ENCODE measurements around the gene STH. TPM values are rescaled to one million over a fixed set of nuclear protein-coding genes. Genes with fewer than 3 reads are reported as not detected.
A peak's percentile ranks its signal among the peaks of the same experiment; 100 is the strongest.

The STH gene
- total RNA-seq, 1 donor from 2014 or later: not detected

- no peak overlapping the region for H3K27ac Mint-ChIP-seq (ENCODE audit: unreplicated experiment)
- H3K4me3 Mint-ChIP-seq (ENCODE audit: unreplicated experiment): no peak overlapping the region
- peaks cover under 1% of the 10 kb centered on the region for H3K9me3 Mint-ChIP-seq (ENCODE audit: low read depth)
- peaks cover 27% of the 10 kb centered on the region for H3K27me3 Mint-ChIP-seq (ENCODE audit: low read depth)
- peak; percentile 5 for DNase-seq (ENCODE audit: low spot score)
- H3K36me3 Mint-ChIP-seq (ENCODE audit: low read depth): peaks cover 7% of the 10 kb centered on the region
- no peak for TF ChIP-seq CTCF (IDR thresholded peaks at IDR 0.05)
- H3K4me1 Mint-ChIP-seq (ENCODE audit: low read depth): no peaks in the 10 kb centered on the region
Measured at GRCh38 chr17:45967378-45967777, 31.7 kb upstream of the STH start.

- Mint-ChIP-seq H3K4me1 (ENCODE audit: low read depth) (no peaks in the 10 kb centered on the region), H3K4me3 (ENCODE audit: unreplicated experiment) (no peak overlapping the region), H3K9me3 (ENCODE audit: low read depth) (peaks cover 3% of the 10 kb centered on the region), H3K36me3 (ENCODE audit: low read depth) (peaks cover 9% of the 10 kb centered on the region), H3K27me3 (ENCODE audit: low read depth) (peaks cover 27% of the 10 kb centered on the region), H3K27ac (ENCODE audit: unreplicated experiment) (no peak overlapping the region)
- no peak for TF ChIP-seq CTCF (IDR thresholded peaks at IDR 0.05)
- no peak for DNase-seq (ENCODE audit: low spot score)
Measured at GRCh38 chr17:45968732-45969131, 30.3 kb upstream of the STH start.

GRCh38 chr17:45969726-45970125 lies 29.3 kb upstream of the STH start:
- Mint-ChIP-seq H3K27ac (ENCODE audit: unreplicated experiment) (no peak overlapping the region), H3K27me3 (ENCODE audit: low read depth) (peaks cover 27% of the 10 kb centered on the region), H3K4me1 (ENCODE audit: low read depth) (no peaks in the 10 kb centered on the region), H3K9me3 (ENCODE audit: low read depth) (peaks cover 3% of the 10 kb centered on the region), H3K36me3 (ENCODE audit: low read depth) (peaks cover 9% of the 10 kb centered on the region), H3K4me3 (ENCODE audit: unreplicated experiment) (no peak overlapping the region)
- no peak for TF ChIP-seq CTCF (IDR thresholded peaks at IDR 0.05)
- DNase-seq (ENCODE audit: low spot score): no peak

GRCh38 chr17:45970659-45971058 lies 28.4 kb upstream of the STH start:
- DNase-seq (ENCODE audit: low spot score): peak; percentile 40
- H3K9me3 Mint-ChIP-seq (ENCODE audit: low read depth): peaks cover 3% of the 10 kb centered on the region

GRCh38 chr17:45971698-45972141 lies 27.3 kb upstream of the STH start:
- Mint-ChIP-seq H3K27ac (ENCODE audit: unreplicated experiment) (no peak overlapping the region), H3K27me3 (ENCODE audit: low read depth) (peaks cover 19% of the 10 kb centered on the region), H3K36me3 (ENCODE audit: low read depth) (peaks cover 9% of the 10 kb centered on the region), H3K9me3 (ENCODE audit: low read depth) (peaks cover 3% of the 10 kb centered on the region), H3K4me3 (ENCODE audit: unreplicated experiment) (no peak overlapping the region), H3K4me1 (ENCODE audit: low read depth) (no peaks in the 10 kb centered on the region)
- DNase-seq (ENCODE audit: low spot score): peak; percentile 47
- TF ChIP-seq CTCF (IDR thresholded peaks at IDR 0.05): no peak

More at GRCh38 chr17:45970659-45971058, 28.4 kb upstream of the STH start:
- H3K27ac Mint-ChIP-seq (ENCODE audit: unreplicated experiment): no peak overlapping the region
- no peak overlapping the region for H3K4me3 Mint-ChIP-seq (ENCODE audit: unreplicated experiment)
- H3K36me3 Mint-ChIP-seq (ENCODE audit: low read depth): peaks cover 9% of the 10 kb centered on the region
- TF ChIP-seq CTCF (IDR thresholded peaks at IDR 0.05): no peak
- H3K4me1 Mint-ChIP-seq (ENCODE audit: low read depth): no peaks in the 10 kb centered on the region
- H3K27me3 Mint-ChIP-seq (ENCODE audit: low read depth): peaks cover 26% of the 10 kb centered on the region
